GM23248 (cell line): ENCODE data around the gene FARP1. TPM values are rescaled to one million over a fixed set of nuclear protein-coding genes. Genes with fewer than 3 reads are reported as not detected.

Experiments
- DNase-seq: peaks from one replicate; pipeline ENCODE4 v3.0.0-alpha.2; 2015
- H2AFZ ChIP-seq: fragments of 200-600 bp; sonication (generic); 2 replicates; pipeline ENCODE4 v1.6.1; 2016; ENCODE audit warnings: antibody characterized with exemption
- H3F3A ChIP-seq: fragments of 200-600 bp; sonication (generic); 2 replicates; pipeline ENCODE4 v1.6.1; 2016; ENCODE audit warnings: mild to moderate bottlenecking, antibody characterized with exemption, mixed run types; ENCODE audit not compliant: insufficient read depth
- H3K27ac ChIP-seq: fragments of 200-600 bp; sonication (generic); 2 replicates; pipeline ENCODE4 v1.5.1; 2016; ENCODE audit warnings: mild to moderate bottlenecking
- H3K27me3 ChIP-seq: fragments of 200-600 bp; sonication (generic); replicated peaks from 2 replicates; pipeline ENCODE4 v1.6.1; 2016; ENCODE audit warnings: mild to moderate bottlenecking; ENCODE audit not compliant: insufficient read depth
- H3K36me3 ChIP-seq: fragments of 200-600 bp; sonication (generic); 2 replicates; pipeline ENCODE4 v1.6.1; 2016; ENCODE audit warnings: low read depth, mild to moderate bottlenecking
- H3K4me1 ChIP-seq: fragments of 200-600 bp; sonication (generic); 2 replicates; pipeline ENCODE4 v1.6.1; 2016; ENCODE audit warnings: mild to moderate bottlenecking; ENCODE audit not compliant: insufficient read depth
- H3K4me2 ChIP-seq: fragments of 200-600 bp; sonication (generic); one replicate; pipeline ENCODE4 v1.6.1; 2016; ENCODE audit warnings: mild to moderate bottlenecking; ENCODE audit not compliant: unreplicated experiment
- H3K4me3 ChIP-seq: fragments of 200-600 bp; sonication (generic); 2 replicates; pipeline ENCODE4 v1.5.1; 2016; ENCODE audit warnings: mild to moderate bottlenecking
- H3K79me2 ChIP-seq: fragments of 200-600 bp; sonication (generic); 2 replicates; pipeline ENCODE4 v1.6.1; 2016; ENCODE audit warnings: mild to moderate bottlenecking; ENCODE audit not compliant: insufficient read depth
- H3K9ac ChIP-seq: fragments of 200-600 bp; sonication (generic); 2 replicates; pipeline ENCODE4 v1.6.1; 2016; ENCODE audit warnings: mild to moderate bottlenecking
- H3K9me2 ChIP-seq: fragments of 200-600 bp; sonication (generic); 2 replicates; pipeline ENCODE4 v1.6.1; 2016; ENCODE audit warnings: mixed run types, mild to moderate bottlenecking, moderate library complexity; ENCODE audit not compliant: insufficient read depth
- H3K9me3 ChIP-seq: fragments of 200-600 bp; sonication (generic); one replicate; pipeline ENCODE4 v1.6.1; 2017; ENCODE audit warnings: low read depth
- H4K20me1 ChIP-seq: fragments of 200-600 bp; sonication (generic); 2 replicates; pipeline ENCODE4 v1.6.0; 2016; ENCODE audit not compliant: insufficient read depth
- EZH2 ChIP-seq: fragments of 200-600 bp; sonication (generic); IDR thresholded peaks from 2 replicates; pipeline ENCODE4 v1.6.1; 2018; ENCODE audit warnings: antibody characterized with exemption, mild to moderate bottlenecking; ENCODE audit not compliant: insufficient read depth, poor library complexity, severe bottlenecking
- EZH2phosphoT487 ChIP-seq: fragments of 200-600 bp; sonication (generic); IDR thresholded peaks from 2 replicates; pipeline ENCODE4 v1.6.1; 2018; ENCODE audit warnings: antibody characterized with exemption, moderate library complexity, mild to moderate bottlenecking, low read depth; ENCODE audit not compliant: insufficient read depth
- WGBS, 2 experiments: methylation state at CpG; one replicate each; pipeline ENCODE4 v1.1.6; 2015 to 2017; ENCODE audit warnings: low lambda C conversion rate in 2 of 2, low coverage in 1 of 2; ENCODE audit errors: missing lambda C conversion rate in 2 of 2; 5-methylcytosine and 5-hydroxymethylcytosine counted together
- in situ Hi-C: fragments of 300-500 bp; cut with MboI; formaldehyde crosslinking; loops from 2 replicates; pipeline ENCODE4 v1.15.0; 2020
- polyA plus RNA-seq: library from polyadenylated mRNA; unstranded; fragments of >200 nt; fragmentation: Nextera tagmentation; extraction: Ambion mirVana; gene quantifications from 2 replicates; pipeline ENCODE4 v1.2.1, GENCODE V29; 2016
- total RNA-seq: library from RNA; depleted of rRNA; stranded (reverse); fragments of >200 nt; shearing (Covaris generic); gene quantifications from 2 replicates; pipeline ENCODE4 v1.2.3, GENCODE V29; 2014

FARP1 gene
- total and polyA plus RNA-seq, 2 experiments from 2014 or later: 53.7 to 56.6 TPM

GRCh38 chr13:98285317-98285716 is 142.4 kb downstream of the FARP1 start:
- H3K4me3 ChIP-seq: no peak overlapping the region
- H3K36me3 ChIP-seq: no peaks in the 10 kb centered on the region
- in situ Hi-C loops: no loop called here
- H3K27me3 ChIP-seq: no peaks in the 10 kb centered on the region
- 77 to 78% methylated on average over 4 of the region's 4 CpGs for WGBS, 2 experiments
- H3K9me2 ChIP-seq: no peaks in the 10 kb centered on the region
- H3K9ac ChIP-seq: no peak overlapping the region
- no peak overlapping the region for H3K4me2 ChIP-seq
- H4K20me1 ChIP-seq: peaks cover 5% of the 10 kb centered on the region; the same call in 1 of the 2 replicates
- no peaks in the 10 kb centered on the region for H3K9me3 ChIP-seq
- no peaks in the 10 kb centered on the region for H3K4me1 ChIP-seq
- no peak for TF ChIP-seq EZH2
- TF ChIP-seq EZH2phosphoT487: no peak
- H3F3A ChIP-seq: no peaks in the 10 kb centered on the region
- DNase-seq: no peak
- H3K27ac ChIP-seq: no peak overlapping the region
- H2AFZ ChIP-seq: no peak overlapping the region
- H3K79me2 ChIP-seq: peaks cover 90% of the 10 kb centered on the region

- H3K27ac ChIP-seq: no peak overlapping the region
- in situ Hi-C loops: no loop called here
- no peaks in the 10 kb centered on the region for H3K9me3 ChIP-seq
- peaks cover 5% of the 10 kb centered on the region; the same call in 1 of the 2 replicates for H4K20me1 ChIP-seq
- no peaks in the 10 kb centered on the region for H3F3A ChIP-seq
- no peaks in the 10 kb centered on the region for H3K36me3 ChIP-seq
- H3K4me1 ChIP-seq: no peaks in the 10 kb centered on the region
- no peak for TF ChIP-seq EZH2phosphoT487
- peaks cover 90% of the 10 kb centered on the region for H3K79me2 ChIP-seq
- no peaks in the 10 kb centered on the region for H3K27me3 ChIP-seq
- H3K4me2 ChIP-seq: no peak overlapping the region
- H3K4me3 ChIP-seq: no peak overlapping the region
- no peaks in the 10 kb centered on the region for H3K9me2 ChIP-seq
- WGBS, 2 experiments: 88 to 92% methylated on average over 12 of the region's 12 CpGs
- DNase-seq: no peak
- H2AFZ ChIP-seq: no peak overlapping the region
- H3K9ac ChIP-seq: no peak overlapping the region
Observed at GRCh38 chr13:98285852-98286594, 143.1 kb downstream of the FARP1 start.

GRCh38 chr13:98286799-98287198 is 143.9 kb downstream of the FARP1 start:
- no peak overlapping the region for H2AFZ ChIP-seq
- H3K4me3 ChIP-seq: no peak overlapping the region
- in situ Hi-C loops: no loop called here
- H3K36me3 ChIP-seq: no peaks in the 10 kb centered on the region
- WGBS, 2 experiments: 40 to 51% methylated on average over 2 of the region's 2 CpGs
- H4K20me1 ChIP-seq: peaks cover 5% of the 10 kb centered on the region; the same call in 1 of the 2 replicates
- no peak overlapping the region for H3K4me2 ChIP-seq
- no peaks in the 10 kb centered on the region for H3K9me3 ChIP-seq
- TF ChIP-seq EZH2: no peak
- TF ChIP-seq EZH2phosphoT487: no peak
- H3K4me1 ChIP-seq: no peaks in the 10 kb centered on the region
- H3K79me2 ChIP-seq: peaks cover 90% of the 10 kb centered on the region
- no peak overlapping the region for H3K27ac ChIP-seq
- DNase-seq: no peak
- H3K27me3 ChIP-seq: no peaks in the 10 kb centered on the region
- no peaks in the 10 kb centered on the region for H3F3A ChIP-seq
- no peaks in the 10 kb centered on the region for H3K9me2 ChIP-seq
- H3K9ac ChIP-seq: no peak overlapping the region

- no peak overlapping the region for H3K9ac ChIP-seq
- TF ChIP-seq EZH2phosphoT487 (no peak), EZH2 (no peak)
- DNase-seq: no peak
- no peaks in the 10 kb centered on the region for H3F3A ChIP-seq
- peaks cover 90% of the 10 kb centered on the region for H3K79me2 ChIP-seq
- H3K36me3 ChIP-seq: no peaks in the 10 kb centered on the region
- in situ Hi-C loops: no loop called here
- no peaks in the 10 kb centered on the region for H3K9me3 ChIP-seq
- no peaks in the 10 kb centered on the region for H3K4me1 ChIP-seq
- WGBS, 2 experiments: 71 to 76% methylated on average over 6 of the region's 6 CpGs
- H2AFZ ChIP-seq: no peak overlapping the region
- H3K4me2 ChIP-seq: no peak overlapping the region
- H3K27me3 ChIP-seq: no peaks in the 10 kb centered on the region
- no peak overlapping the region for H3K27ac ChIP-seq
- no peak overlapping the region for H3K4me3 ChIP-seq
- H3K9me2 ChIP-seq: no peaks in the 10 kb centered on the region
- peaks cover under 1% of the 10 kb centered on the region; the same call in 1 of the 2 replicates for H4K20me1 ChIP-seq
Observed at GRCh38 chr13:98288211-98288610, 145.3 kb downstream of the FARP1 start.
